OCI-LY1 (cell line): ENCODE results near the gene CACNA2D1.

Experiments
- EZH2 ChIP-seq: fragments of 200-600 bp; sonication (generic), shearing (Covaris generic); IDR thresholded peaks from 2 replicates; pipeline ENCODE4 v1.8.0; 2017; ENCODE audit warnings: borderline replicate concordance, mixed run types, mild to moderate bottlenecking, antibody characterized with exemption, low read length, moderate library complexity, mixed read lengths
- TF ChIP-seq, protein P1 (sequence below): fragments of 200-600 bp; sonication (generic), shearing (Covaris generic); IDR thresholded peaks from 2 replicates; pipeline ENCODE4 v1.5.1; 2017; ENCODE audit warnings: mild to moderate bottlenecking, antibody characterized with exemption, low read length, moderate library complexity, mixed read lengths

DNA sequence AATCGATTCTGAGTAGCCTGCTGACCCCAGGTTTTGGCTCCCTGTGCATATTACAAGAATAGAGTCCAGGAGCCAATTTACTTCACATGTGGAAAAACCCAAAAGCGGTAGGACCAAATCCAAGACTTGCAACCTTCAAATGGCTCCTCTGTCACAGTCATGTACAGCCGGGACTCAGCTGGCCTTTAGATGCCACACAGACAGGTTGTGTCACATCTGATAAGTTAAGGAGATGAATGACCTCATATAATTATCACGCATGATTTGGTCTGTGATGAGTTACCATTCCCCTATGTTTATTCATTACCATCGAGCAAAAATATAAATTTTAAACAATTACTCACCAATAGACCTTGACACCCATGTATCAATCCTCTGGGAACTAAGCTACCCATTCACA is 14.2 kb downstream of the CACNA2D1 start:
- TF ChIP-seq, protein P1, sequence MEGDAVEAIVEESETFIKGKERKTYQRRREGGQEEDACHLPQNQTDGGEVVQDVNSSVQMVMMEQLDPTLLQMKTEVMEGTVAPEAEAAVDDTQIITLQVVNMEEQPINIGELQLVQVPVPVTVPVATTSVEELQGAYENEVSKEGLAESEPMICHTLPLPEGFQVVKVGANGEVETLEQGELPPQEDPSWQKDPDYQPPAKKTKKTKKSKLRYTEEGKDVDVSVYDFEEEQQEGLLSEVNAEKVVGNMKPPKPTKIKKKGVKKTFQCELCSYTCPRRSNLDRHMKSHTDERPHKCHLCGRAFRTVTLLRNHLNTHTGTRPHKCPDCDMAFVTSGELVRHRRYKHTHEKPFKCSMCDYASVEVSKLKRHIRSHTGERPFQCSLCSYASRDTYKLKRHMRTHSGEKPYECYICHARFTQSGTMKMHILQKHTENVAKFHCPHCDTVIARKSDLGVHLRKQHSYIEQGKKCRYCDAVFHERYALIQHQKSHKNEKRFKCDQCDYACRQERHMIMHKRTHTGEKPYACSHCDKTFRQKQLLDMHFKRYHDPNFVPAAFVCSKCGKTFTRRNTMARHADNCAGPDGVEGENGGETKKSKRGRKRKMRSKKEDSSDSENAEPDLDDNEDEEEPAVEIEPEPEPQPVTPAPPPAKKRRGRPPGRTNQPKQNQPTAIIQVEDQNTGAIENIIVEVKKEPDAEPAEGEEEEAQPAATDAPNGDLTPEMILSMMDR: no peak
- no peak for TF ChIP-seq EZH2
